Ovary (tissue), 3 donors: ENCODE data around the gene CNTN5.

Experiments
- CTCF ChIP-seq, 3 donors: fragments of 450-650 bp in 2 of 3; fragments of 200-600 bp in 1 of 3; IDR thresholded peaks; one replicate each; pipeline versions ENCODE4 v1.5.1 to v1.8.0; 2016 to 2022; ENCODE audit warnings: antibody characterized with exemption in 3 of 3, mild to moderate bottlenecking in 1 of 3
- POLR2A ChIP-seq: fragments of 450-650 bp; IDR thresholded peaks from one replicate; pipeline ENCODE4 v1.6.1; 2017; ENCODE audit warnings: antibody characterized with exemption, mild to moderate bottlenecking, moderate library complexity
- donor health status: DM: no; HTN: no; CAD: no.

- TF ChIP-seq POLR2A, result no peak
- no peak for TF ChIP-seq CTCF (IDR thresholded peaks at IDR 0.05)
Observed at GRCh38 chr11:99320769-99321290, 300.1 kb downstream of the CNTN5 start.
